A673 (cell line): ENCODE results near the gene HTATSF1.

Experiments
- EZH2 ChIP-seq: fragments of 200-600 bp; sonication (generic); IDR thresholded peaks from 2 replicates; pipeline ENCODE4 v1.6.1; 2017; ENCODE audit warnings: borderline replicate concordance, low read depth, mild to moderate bottlenecking, mixed read lengths, antibody characterized with exemption, low read length; ENCODE audit not compliant: poor library complexity, severe bottlenecking
- TF ChIP-seq, protein P1 (sequence below): fragments of 300-800, 200-600 bp; sonication (generic); conservative IDR thresholded peaks from 2 replicates; pipeline ENCODE4 v1.5.1; 2017; ENCODE audit warnings: low read depth, mild to moderate bottlenecking, antibody characterized with exemption, low read length, moderate library complexity, mixed read lengths

DNA sequence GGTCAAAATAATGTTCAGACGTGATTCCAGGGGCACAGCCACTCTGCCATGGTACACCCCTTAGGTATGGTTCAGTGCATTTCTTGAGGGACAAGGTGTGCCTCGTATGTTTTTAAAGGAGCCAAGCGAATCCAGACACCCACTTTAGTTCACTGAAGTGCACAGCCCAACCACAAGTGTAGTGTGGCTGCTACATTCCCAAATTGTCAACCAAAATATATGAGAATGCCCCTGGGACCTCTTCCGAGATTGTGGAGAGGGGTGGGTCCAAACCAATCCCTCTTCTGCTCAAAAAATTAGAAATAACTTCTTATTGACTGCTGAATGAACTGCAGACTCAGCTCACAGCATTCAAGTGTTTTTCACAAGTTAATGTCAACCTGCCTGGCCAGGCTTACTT, 17.0 kb upstream of the HTATSF1 start:
- TF ChIP-seq, protein P1, sequence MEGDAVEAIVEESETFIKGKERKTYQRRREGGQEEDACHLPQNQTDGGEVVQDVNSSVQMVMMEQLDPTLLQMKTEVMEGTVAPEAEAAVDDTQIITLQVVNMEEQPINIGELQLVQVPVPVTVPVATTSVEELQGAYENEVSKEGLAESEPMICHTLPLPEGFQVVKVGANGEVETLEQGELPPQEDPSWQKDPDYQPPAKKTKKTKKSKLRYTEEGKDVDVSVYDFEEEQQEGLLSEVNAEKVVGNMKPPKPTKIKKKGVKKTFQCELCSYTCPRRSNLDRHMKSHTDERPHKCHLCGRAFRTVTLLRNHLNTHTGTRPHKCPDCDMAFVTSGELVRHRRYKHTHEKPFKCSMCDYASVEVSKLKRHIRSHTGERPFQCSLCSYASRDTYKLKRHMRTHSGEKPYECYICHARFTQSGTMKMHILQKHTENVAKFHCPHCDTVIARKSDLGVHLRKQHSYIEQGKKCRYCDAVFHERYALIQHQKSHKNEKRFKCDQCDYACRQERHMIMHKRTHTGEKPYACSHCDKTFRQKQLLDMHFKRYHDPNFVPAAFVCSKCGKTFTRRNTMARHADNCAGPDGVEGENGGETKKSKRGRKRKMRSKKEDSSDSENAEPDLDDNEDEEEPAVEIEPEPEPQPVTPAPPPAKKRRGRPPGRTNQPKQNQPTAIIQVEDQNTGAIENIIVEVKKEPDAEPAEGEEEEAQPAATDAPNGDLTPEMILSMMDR, result no peak
- TF ChIP-seq EZH2, result no peak
